ENCODE measurements around the gene EFNB1. TPM values are rescaled to one million over a fixed set of nuclear protein-coding genes. Genes with fewer than 3 reads are reported as not detected.

The EFNB1 gene
- total RNA-seq, 1 donor from 2014 or later = 25.4 TPM

DNA sequence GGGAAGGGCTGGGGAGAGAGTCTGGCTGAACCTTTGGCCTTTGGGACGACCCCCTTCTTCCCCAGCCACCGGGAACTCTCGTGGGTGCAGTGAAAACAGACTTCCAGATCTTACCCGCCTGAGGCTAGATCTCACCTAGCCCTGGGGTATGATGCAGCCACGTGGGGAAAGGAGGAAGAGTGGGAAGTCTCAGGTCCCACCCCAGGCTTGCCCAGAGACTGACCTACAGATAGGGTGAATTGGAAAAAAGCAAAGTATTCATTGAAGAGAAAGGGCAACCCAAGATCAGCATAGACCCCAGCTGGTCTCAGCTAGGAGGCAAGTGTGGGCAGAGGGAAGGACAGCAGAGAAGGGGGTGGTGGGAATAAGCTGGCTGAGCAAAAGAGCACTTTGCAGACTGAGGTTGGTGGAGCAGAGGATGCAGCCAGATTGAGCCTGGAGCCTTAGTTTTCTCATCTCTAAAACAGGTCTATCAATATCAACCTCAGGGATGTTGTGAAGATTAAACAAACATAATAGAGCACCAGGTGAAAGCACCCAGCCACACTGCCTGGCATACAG lies 4.2 kb upstream of the EFNB1 start:
- no peak overlapping the region for H3K9ac ChIP-seq
- H3K79me2 ChIP-seq (ENCODE audit: low read depth) = peaks cover 7% of the 10 kb centered on the region
- no peaks in the 10 kb centered on the region for H3K36me3 Mint-ChIP-seq
- peaks cover 11% of the 10 kb centered on the region for H3K4me1 Mint-ChIP-seq
- peaks cover 21% of the 10 kb centered on the region for H3K27me3 ChIP-seq
- no peak for DNase-seq (ENCODE audit: low spot score)
- H4K20me1 ChIP-seq (ENCODE audit: low read depth) = peaks cover 7% of the 10 kb centered on the region
- no peaks in the 10 kb centered on the region for H3K4me1 ChIP-seq
- no peaks in the 10 kb centered on the region for H3K36me3 ChIP-seq
- H3K9me3 ChIP-seq (ENCODE audit: low read depth) = no peaks in the 10 kb centered on the region
- no peak overlapping the region for H3K27ac Mint-ChIP-seq
- H2AFZ ChIP-seq (replicated peaks) = no peak overlapping the region
- H3K4me2 ChIP-seq = no peak overlapping the region
- TF ChIP-seq, protein P1, sequence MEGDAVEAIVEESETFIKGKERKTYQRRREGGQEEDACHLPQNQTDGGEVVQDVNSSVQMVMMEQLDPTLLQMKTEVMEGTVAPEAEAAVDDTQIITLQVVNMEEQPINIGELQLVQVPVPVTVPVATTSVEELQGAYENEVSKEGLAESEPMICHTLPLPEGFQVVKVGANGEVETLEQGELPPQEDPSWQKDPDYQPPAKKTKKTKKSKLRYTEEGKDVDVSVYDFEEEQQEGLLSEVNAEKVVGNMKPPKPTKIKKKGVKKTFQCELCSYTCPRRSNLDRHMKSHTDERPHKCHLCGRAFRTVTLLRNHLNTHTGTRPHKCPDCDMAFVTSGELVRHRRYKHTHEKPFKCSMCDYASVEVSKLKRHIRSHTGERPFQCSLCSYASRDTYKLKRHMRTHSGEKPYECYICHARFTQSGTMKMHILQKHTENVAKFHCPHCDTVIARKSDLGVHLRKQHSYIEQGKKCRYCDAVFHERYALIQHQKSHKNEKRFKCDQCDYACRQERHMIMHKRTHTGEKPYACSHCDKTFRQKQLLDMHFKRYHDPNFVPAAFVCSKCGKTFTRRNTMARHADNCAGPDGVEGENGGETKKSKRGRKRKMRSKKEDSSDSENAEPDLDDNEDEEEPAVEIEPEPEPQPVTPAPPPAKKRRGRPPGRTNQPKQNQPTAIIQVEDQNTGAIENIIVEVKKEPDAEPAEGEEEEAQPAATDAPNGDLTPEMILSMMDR (IDR thresholded peaks at IDR 0.05) = no peak
- no peak for TF ChIP-seq EZH2 (IDR thresholded peaks at IDR 0.05)
- TF ChIP-seq EZH2phosphoT487 (IDR thresholded peaks at IDR 0.05) = no peak
- H3K27me3 Mint-ChIP-seq (ENCODE audit: insufficient read depth, low read depth) = peaks cover 17% of the 10 kb centered on the region
- H3K27ac ChIP-seq = no peak overlapping the region
- H3K4me3 Mint-ChIP-seq = no peak overlapping the region
- H3K9me3 Mint-ChIP-seq = peaks cover 14% of the 10 kb centered on the region
- no peak overlapping the region for H3K4me3 ChIP-seq
- no peaks in the 10 kb centered on the region for H3F3A ChIP-seq (ENCODE audit: low read depth)

DNA sequence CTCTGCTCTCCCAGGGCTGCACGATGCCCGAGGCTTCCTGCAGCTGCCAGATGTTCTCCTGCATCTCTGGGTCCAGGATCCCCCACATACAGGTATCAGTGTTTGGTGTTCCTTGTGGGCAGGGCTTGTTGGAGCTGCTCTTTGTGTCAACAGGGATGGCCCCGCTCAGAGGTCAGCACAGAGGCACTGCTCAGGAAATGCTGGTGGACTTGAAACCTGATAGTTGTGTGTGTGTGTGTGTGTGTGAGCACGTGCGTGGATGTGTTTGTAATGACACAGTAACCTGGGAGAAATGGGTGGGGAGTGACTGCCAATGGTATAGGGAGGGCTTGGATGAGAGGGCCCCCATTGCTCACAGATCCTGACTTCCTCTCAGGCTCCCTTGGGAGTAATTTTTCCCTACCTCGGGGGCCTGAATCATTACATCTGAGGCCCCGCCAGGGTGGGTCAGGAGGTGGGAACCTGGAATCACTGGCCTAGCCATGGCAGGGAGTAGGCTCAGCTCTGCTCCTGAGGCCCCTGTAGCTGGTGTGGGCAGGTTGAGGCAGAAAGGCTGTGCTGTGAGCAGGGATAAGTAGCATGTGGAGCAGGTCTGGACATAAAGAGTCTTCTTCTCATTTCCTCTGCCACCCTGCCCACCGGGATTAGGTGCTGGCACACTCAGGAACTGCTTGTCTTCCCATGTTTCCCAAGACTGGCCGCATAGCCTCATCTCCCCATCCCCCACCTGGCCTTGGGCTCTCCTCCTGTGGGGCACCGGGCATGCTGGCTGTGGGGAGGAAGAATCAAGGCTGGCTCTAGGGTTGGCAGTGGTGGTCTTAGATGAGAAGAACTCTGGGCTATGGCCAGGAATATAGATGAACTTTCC lies 2.5 kb upstream of the EFNB1 start:
- Histone ChIP-seq H3F3A (ENCODE audit: low read depth) (no peaks in the 10 kb centered on the region), H4K20me1 (ENCODE audit: low read depth) (peaks cover 24% of the 10 kb centered on the region), H3K4me2 (no peak overlapping the region), H3K27ac (no peak overlapping the region), H3K9ac (no peak overlapping the region), H3K4me3 (no peak overlapping the region), H3K9me3 (ENCODE audit: low read depth) (no peaks in the 10 kb centered on the region), H3K36me3 (no peaks in the 10 kb centered on the region), H3K79me2 (ENCODE audit: low read depth) (peaks cover 24% of the 10 kb centered on the region), H3K27me3 (peaks cover 34% of the 10 kb centered on the region), H3K4me1 (no peaks in the 10 kb centered on the region), H2AFZ (replicated peaks) (no peak overlapping the region)
- H3K36me3 Mint-ChIP-seq = no peaks in the 10 kb centered on the region
- peaks cover 14% of the 10 kb centered on the region for H3K9me3 Mint-ChIP-seq
- DNase-seq (ENCODE audit: low spot score) = no peak
- no peak overlapping the region for H3K4me3 Mint-ChIP-seq
- H3K27me3 Mint-ChIP-seq (ENCODE audit: insufficient read depth, low read depth) = peaks cover 17% of the 10 kb centered on the region
- TF ChIP-seq, protein P1 (IDR thresholded peaks at IDR 0.05) = no peak
- no peak for TF ChIP-seq EZH2phosphoT487 (IDR thresholded peaks at IDR 0.05)
- H3K4me1 Mint-ChIP-seq = peaks cover 11% of the 10 kb centered on the region
- H3K27ac Mint-ChIP-seq = no peak overlapping the region

DNA sequence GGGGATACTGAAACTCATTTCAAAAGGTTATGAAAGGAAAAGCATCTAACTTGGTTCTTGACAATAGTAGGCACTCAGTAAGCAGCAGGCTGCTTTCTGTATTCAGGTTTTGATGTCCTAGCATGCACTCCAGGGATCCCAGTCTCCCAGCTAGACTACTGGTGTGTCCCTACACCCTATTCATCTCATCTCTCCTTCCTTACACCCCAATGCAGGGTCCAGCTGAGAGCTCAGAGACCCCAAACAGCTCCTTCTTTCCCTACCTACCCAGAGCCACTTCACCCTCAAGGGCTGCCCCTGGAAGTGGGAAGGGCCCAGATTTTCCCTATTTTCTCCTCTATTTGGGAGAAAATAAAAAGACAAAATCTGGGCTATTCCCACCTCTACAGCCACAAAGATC lies 1.6 kb upstream of the EFNB1 start:
- TF ChIP-seq, protein P1 (IDR thresholded peaks at IDR 0.05) = no peak
- TF ChIP-seq EZH2 (IDR thresholded peaks at IDR 0.05) = no peak
- TF ChIP-seq EZH2phosphoT487 (IDR thresholded peaks at IDR 0.05) = no peak
- Mint-ChIP-seq H3K27ac (peak overlapping the region; percentile 46), H3K27me3 (ENCODE audit: insufficient read depth, low read depth) (peaks cover 15% of the 10 kb centered on the region), H3K4me1 (peaks cover 15% of the 10 kb centered on the region), H3K36me3 (no peaks in the 10 kb centered on the region), H3K9me3 (peaks cover 14% of the 10 kb centered on the region), H3K4me3 (peak overlapping the region; percentile 64)
- Histone ChIP-seq H2AFZ (replicated peaks) (no peak overlapping the region), H3K27ac (no peak overlapping the region), H3K4me1 (peaks cover 5% of the 10 kb centered on the region), H3K9me3 (ENCODE audit: low read depth) (no peaks in the 10 kb centered on the region), H3F3A (ENCODE audit: low read depth) (no peaks in the 10 kb centered on the region), H3K4me3 (no peak overlapping the region), H3K79me2 (ENCODE audit: low read depth) (peaks cover 32% of the 10 kb centered on the region), H3K36me3 (no peaks in the 10 kb centered on the region), H3K9ac (no peak overlapping the region), H4K20me1 (ENCODE audit: low read depth) (peaks cover 33% of the 10 kb centered on the region), H3K4me2 (no peak overlapping the region), H3K27me3 (peaks cover 36% of the 10 kb centered on the region)
- DNase-seq (ENCODE audit: low spot score) = no peak

Measured in neural progenitor cell (in vitro differentiated cells).